GM10266 (cell line): ENCODE data around the gene EMX2.

Experiments used
- DNase-seq: peaks from one replicate; pipeline ENCODE4 v3.0.0; 2012; ENCODE audit errors: extremely low spot score
- CTCF ChIP-seq: IDR thresholded peaks from 2 replicates; pipeline ENCODE4 v1.5.1; 2012; ENCODE audit warnings: mild to moderate bottlenecking, low read depth; ENCODE audit not compliant: control insufficient read depth, insufficient read depth; ENCODE audit errors: missing control alignments

Gene EMX2

GRCh38 chr10:117532451-117533107 lies 10.0 kb upstream of the EMX2 start:
- TF ChIP-seq CTCF, result no peak
- peak; percentile 32 for DNase-seq

GRCh38 chr10:117533507-117534281 lies 8.9 kb upstream of the EMX2 start:
- DNase-seq, result peak; percentile 45
- no peak for TF ChIP-seq CTCF

GRCh38 chr10:117534321-117535297 lies 7.9 kb upstream of the EMX2 start:
- DNase-seq, result peak; percentile 27
- no peak for TF ChIP-seq CTCF

- no peak for TF ChIP-seq CTCF
These were observed 7.1 kb upstream of the EMX2 start for GRCh38 chr10:117535298-117536071.

GRCh38 chr10:117536072-117536865 lies 6.3 kb upstream of the EMX2 start:
- no peak for TF ChIP-seq CTCF
- peak; percentile 44 for DNase-seq

More at GRCh38 chr10:117535298-117536071, 7.1 kb upstream of the EMX2 start:
- peak; percentile 30 for DNase-seq

- TF ChIP-seq CTCF, result no peak
- peak; percentile 29 for DNase-seq
These were observed 5.6 kb upstream of the EMX2 start for GRCh38 chr10:117536866-117537435.
